HEK293 (cell line): ENCODE results near the gene ZNF613.
A peak's percentile ranks its signal among the peaks of the same experiment; 100 is the strongest.

Experiments
- ELK4 ChIP-seq: IDR thresholded peaks from 2 replicates; pipeline ENCODE4 v1.6.1; 2011; ENCODE audit warnings: mild to moderate bottlenecking, low read depth, low read length, borderline replicate concordance
- FEZF1 ChIP-seq: fragments of 450-650 bp; formaldehyde crosslinking; IDR thresholded peaks from 2 replicates; pipeline ENCODE4 v1.5.1; 2016; ENCODE audit warnings: missing biosample characterization, missing genetic modification characterization
- GLIS1 ChIP-seq: fragments of 450-650 bp; formaldehyde crosslinking; IDR thresholded peaks from 2 replicates; pipeline ENCODE4 v1.5.1; 2016; ENCODE audit warnings: missing biosample characterization, missing genetic modification characterization
- GLIS2 ChIP-seq: fragments of 450-650 bp; formaldehyde crosslinking; IDR thresholded peaks from 2 replicates; pipeline ENCODE4 v1.5.1; 2016; ENCODE audit warnings: missing biosample characterization, missing genetic modification characterization
- OSR2 ChIP-seq: fragments of 450-650 bp; formaldehyde crosslinking; IDR thresholded peaks from 2 replicates; pipeline ENCODE4 v1.5.1; 2016; ENCODE audit warnings: missing biosample characterization, missing genetic modification characterization
- RBAK ChIP-seq: fragments of 450-650 bp; formaldehyde crosslinking; IDR thresholded peaks from 2 replicates; pipeline ENCODE4 v1.5.1; 2016; ENCODE audit warnings: missing biosample characterization, missing genetic modification characterization
- SCRT2 ChIP-seq: fragments of 450-650 bp; formaldehyde crosslinking; IDR thresholded peaks from 2 replicates; pipeline ENCODE4 v1.5.1; 2016; ENCODE audit warnings: missing biosample characterization, missing genetic modification characterization
- SP7 ChIP-seq: fragments of 450-650 bp; formaldehyde crosslinking; IDR thresholded peaks from 2 replicates; pipeline ENCODE4 v1.5.1; 2016; ENCODE audit warnings: missing biosample characterization, missing genetic modification characterization
- YY2 ChIP-seq: fragments of 450-650 bp; formaldehyde crosslinking; IDR thresholded peaks from 2 replicates; pipeline ENCODE4 v1.5.1; 2016; ENCODE audit warnings: missing biosample characterization, missing genetic modification characterization
- ZBTB17 ChIP-seq: fragments of 450-650 bp; formaldehyde crosslinking; IDR thresholded peaks from 2 replicates; pipeline ENCODE4 v1.5.1; 2016; ENCODE audit warnings: missing biosample characterization, missing genetic modification characterization
- ZBTB49 ChIP-seq: fragments of 450-650 bp; formaldehyde crosslinking; IDR thresholded peaks from 2 replicates; pipeline ENCODE4 v1.5.1; 2016; ENCODE audit warnings: missing biosample characterization, missing genetic modification characterization, low read depth
- ZFP37 ChIP-seq: fragments of 450-650 bp; formaldehyde crosslinking; IDR thresholded peaks from 2 replicates; pipeline ENCODE4 v1.5.1; 2016; ENCODE audit warnings: missing biosample characterization, missing genetic modification characterization
- ZIC2 ChIP-seq: fragments of 450-650 bp; formaldehyde crosslinking; IDR thresholded peaks from 2 replicates; pipeline ENCODE4 v1.5.1; 2016; ENCODE audit warnings: missing biosample characterization, missing genetic modification characterization
- ZNF114 ChIP-seq: fragments of 450-650 bp; formaldehyde crosslinking; IDR thresholded peaks from 2 replicates; pipeline ENCODE4 v1.5.0; 2017; ENCODE audit warnings: missing biosample characterization, missing genetic modification characterization
- ZNF138 ChIP-seq: fragments of 450-650 bp; formaldehyde crosslinking; IDR thresholded peaks from 2 replicates; pipeline ENCODE4 v1.5.1; 2016; ENCODE audit warnings: missing biosample characterization, missing genetic modification characterization, borderline replicate concordance
- ZNF2 ChIP-seq: fragments of 450-650 bp; formaldehyde crosslinking; IDR thresholded peaks from 2 replicates; pipeline ENCODE4 v1.5.1; 2016; ENCODE audit warnings: missing biosample characterization, missing genetic modification characterization
- ZNF280D ChIP-seq: fragments of 450-650 bp; formaldehyde crosslinking; IDR thresholded peaks from 2 replicates; pipeline ENCODE4 v1.5.1; 2016; ENCODE audit warnings: missing biosample characterization, missing genetic modification characterization
- ZNF324 ChIP-seq: fragments of 450-650 bp; formaldehyde crosslinking; IDR thresholded peaks from 2 replicates; pipeline ENCODE4 v1.5.1; 2016; ENCODE audit warnings: missing biosample characterization, missing genetic modification characterization
- ZNF350 ChIP-seq: fragments of 450-650 bp; formaldehyde crosslinking; IDR thresholded peaks from 2 replicates; pipeline ENCODE4 v1.5.0; 2017; ENCODE audit warnings: missing biosample characterization, mild to moderate bottlenecking, missing genetic modification characterization
- ZNF354C ChIP-seq: fragments of 450-650 bp; formaldehyde crosslinking; IDR thresholded peaks from 2 replicates; pipeline ENCODE4 v1.5.1; 2016; ENCODE audit warnings: missing biosample characterization, missing genetic modification characterization, low read depth, borderline replicate concordance
- ZNF366 ChIP-seq: fragments of 450-650 bp; formaldehyde crosslinking; conservative IDR thresholded peaks from 2 replicates; pipeline ENCODE4 v1.5.1; 2016; ENCODE audit warnings: missing biosample characterization, missing genetic modification characterization
- ZNF530 ChIP-seq: fragments of 450-650 bp; formaldehyde crosslinking; IDR thresholded peaks from 2 replicates; pipeline ENCODE4 v1.5.1; 2016; ENCODE audit warnings: low read depth, missing biosample characterization, missing genetic modification characterization
- TF ChIP-seq, protein P1 (sequence below): fragments of 450-650 bp; formaldehyde crosslinking; IDR thresholded peaks from 2 replicates; pipeline ENCODE4 v1.5.1; 2017; ENCODE audit warnings: missing biosample characterization, missing genetic modification characterization
- TF ChIP-seq, protein P2 (sequence below): fragments of 450-650 bp; formaldehyde crosslinking; IDR thresholded peaks from 2 replicates; pipeline ENCODE4 v1.5.1; 2016; ENCODE audit warnings: missing biosample characterization, missing genetic modification characterization
- TF ChIP-seq, protein P3 (sequence below): fragments of 450-650 bp; IDR thresholded peaks from 2 replicates; pipeline ENCODE4 v1.5.1; 2018; ENCODE audit warnings: missing biosample characterization, missing genetic modification characterization

The ZNF613 gene

GRCh38 chr19:51926784-51927741 is at the start of gene ZNF613 (continued):
- TF ChIP-seq ZNF280D (tag by site-specific recombination) (peak; percentile 66; the same call in 1 of the 2 replicates), ZIC2 (tag by site-specific recombination) (no peak), SP7 (0 out of 2 replicates have a peak, but pooled peaks have one; percentile 15), ZNF530 (no peak), OSR2 (no peak), GLIS2 (0 out of 2 replicates have a peak, but pooled peaks have one; percentile 20), ZNF350 (tag by site-specific recombination) (peak; percentile 86), ELK4 (no peak), GLIS1 (tag by site-specific recombination) (no peak), FEZF1 (tag by site-specific recombination) (peak; percentile 96), RBAK (tag by site-specific recombination) (0 out of 2 replicates have a peak, but pooled peaks have one; percentile 28), ZBTB49 (tag by site-specific recombination) (no peak), ZNF354C (tag by site-specific recombination) (no peak), ZNF2 (tag by site-specific recombination) (0 out of 2 replicates have a peak, but pooled peaks have one; percentile 63), YY2 (tag by site-specific recombination) (peak; percentile 97), ZNF138 (tag by site-specific recombination) (no peak), ZFP37 (no peak), ZNF324 (tag by site-specific recombination) (peak; percentile 18; the same call in 1 of the 2 replicates), ZNF366 (tag by site-specific recombination) (peak; percentile 85), SCRT2 (tag by site-specific recombination) (no peak), ZBTB17 (tag by site-specific recombination) (peak; percentile 95), ZNF114 (tag by site-specific recombination) (no peak)
- TF ChIP-seq, protein P1, sequence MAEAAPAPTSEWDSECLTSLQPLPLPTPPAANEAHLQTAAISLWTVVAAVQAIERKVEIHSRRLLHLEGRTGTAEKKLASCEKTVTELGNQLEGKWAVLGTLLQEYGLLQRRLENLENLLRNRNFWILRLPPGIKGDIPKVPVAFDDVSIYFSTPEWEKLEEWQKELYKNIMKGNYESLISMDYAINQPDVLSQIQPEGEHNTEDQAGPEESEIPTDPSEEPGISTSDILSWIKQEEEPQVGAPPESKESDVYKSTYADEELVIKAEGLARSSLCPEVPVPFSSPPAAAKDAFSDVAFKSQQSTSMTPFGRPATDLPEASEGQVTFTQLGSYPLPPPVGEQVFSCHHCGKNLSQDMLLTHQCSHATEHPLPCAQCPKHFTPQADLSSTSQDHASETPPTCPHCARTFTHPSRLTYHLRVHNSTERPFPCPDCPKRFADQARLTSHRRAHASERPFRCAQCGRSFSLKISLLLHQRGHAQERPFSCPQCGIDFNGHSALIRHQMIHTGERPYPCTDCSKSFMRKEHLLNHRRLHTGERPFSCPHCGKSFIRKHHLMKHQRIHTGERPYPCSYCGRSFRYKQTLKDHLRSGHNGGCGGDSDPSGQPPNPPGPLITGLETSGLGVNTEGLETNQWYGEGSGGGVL (tag by site-specific recombination), result peak; percentile 68
- TF ChIP-seq, protein P2, sequence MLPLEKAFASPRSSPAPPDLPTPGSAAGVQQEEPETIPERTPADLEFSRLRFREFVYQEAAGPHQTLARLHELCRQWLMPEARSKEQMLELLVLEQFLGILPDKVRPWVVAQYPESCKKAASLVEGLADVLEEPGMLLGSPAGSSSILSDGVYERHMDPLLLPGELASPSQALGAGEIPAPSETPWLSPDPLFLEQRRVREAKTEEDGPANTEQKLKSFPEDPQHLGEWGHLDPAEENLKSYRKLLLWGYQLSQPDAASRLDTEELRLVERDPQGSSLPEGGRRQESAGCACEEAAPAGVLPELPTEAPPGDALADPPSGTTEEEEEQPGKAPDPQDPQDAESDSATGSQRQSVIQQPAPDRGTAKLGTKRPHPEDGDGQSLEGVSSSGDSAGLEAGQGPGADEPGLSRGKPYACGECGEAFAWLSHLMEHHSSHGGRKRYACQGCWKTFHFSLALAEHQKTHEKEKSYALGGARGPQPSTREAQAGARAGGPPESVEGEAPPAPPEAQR, result no peak
- TF ChIP-seq, protein P3, sequence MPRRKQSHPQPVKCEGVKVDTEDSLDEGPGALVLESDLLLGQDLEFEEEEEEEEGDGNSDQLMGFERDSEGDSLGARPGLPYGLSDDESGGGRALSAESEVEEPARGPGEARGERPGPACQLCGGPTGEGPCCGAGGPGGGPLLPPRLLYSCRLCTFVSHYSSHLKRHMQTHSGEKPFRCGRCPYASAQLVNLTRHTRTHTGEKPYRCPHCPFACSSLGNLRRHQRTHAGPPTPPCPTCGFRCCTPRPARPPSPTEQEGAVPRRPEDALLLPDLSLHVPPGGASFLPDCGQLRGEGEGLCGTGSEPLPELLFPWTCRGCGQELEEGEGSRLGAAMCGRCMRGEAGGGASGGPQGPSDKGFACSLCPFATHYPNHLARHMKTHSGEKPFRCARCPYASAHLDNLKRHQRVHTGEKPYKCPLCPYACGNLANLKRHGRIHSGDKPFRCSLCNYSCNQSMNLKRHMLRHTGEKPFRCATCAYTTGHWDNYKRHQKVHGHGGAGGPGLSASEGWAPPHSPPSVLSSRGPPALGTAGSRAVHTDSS, result no peak
